COLO668 (cell line): ENCODE measurements around the gene PPP1R12B.
"Not testable (repeated sequence)": the region's sequence is repeated elsewhere in the genome, so short reads cannot be mapped to it uniquely, and the experiment has no call there.

Source experiments
- DNase-seq: peaks from one replicate; lab custom pipeline; 2025; ENCODE audit not compliant: unreplicated experiment; lab: John Stamatoyannopoulos, UW

The PPP1R12B gene

GRCh38 chr1:202578001-202578504, 229.6 kb downstream of the PPP1R12B start:
- DNase-seq = no peak

DNA sequence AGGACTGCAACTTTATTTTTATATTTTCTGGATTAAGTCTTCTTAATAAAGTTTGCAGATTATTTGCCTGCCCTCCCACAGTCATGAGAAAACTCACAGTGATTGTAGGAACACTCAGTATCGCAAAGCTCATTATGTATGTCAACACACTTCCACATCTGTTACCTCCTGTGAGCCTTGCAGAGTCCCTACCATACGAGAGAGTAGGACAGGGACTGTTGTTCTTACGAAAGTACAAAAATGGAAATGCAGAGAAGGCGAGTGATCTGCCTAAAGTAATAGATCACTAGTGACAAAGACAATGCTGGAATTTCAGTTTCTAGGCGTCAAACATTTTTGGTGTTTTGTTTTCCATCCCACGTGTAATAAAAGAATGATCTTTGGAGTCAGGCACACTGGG, 230.1 kb downstream of the PPP1R12B start:
- no peak for DNase-seq

GRCh38 chr1:202579806-202580205, 231.3 kb downstream of the PPP1R12B start:
- DNase-seq = no peak

GRCh38 chr1:202580619-202581018, 232.1 kb downstream of the PPP1R12B start:
- no peak for DNase-seq

DNA sequence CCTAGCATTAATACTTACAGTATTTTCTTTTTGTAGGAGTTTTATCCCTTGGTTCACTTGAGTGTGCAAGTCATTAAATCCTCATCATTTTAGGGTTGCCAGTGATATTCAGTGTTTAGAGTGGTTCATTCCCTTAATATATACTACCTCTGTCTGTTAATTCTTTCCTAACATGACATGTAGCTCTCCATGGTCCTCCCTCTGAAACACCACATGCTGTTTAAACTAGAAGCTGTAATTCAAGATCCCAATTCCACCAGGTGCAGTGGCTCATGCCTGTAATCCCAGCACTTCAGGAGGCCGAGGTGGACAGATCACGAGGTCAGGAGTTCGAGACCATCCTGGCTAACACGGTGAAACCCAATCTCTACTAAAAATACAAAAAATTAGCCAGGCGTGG, 233.9 kb downstream of the PPP1R12B start:
- DNase-seq = not testable (repeated sequence)

GRCh38 chr1:202584707-202585589, 236.4 kb downstream of the PPP1R12B start:
- DNase-seq = no peak

GRCh38 chr1:202585590-202585933, 237.1 kb downstream of the PPP1R12B start:
- DNase-seq = no peak

- peak; percentile 13 for DNase-seq
Measured at GRCh38 chr1:202586018-202586821, 237.7 kb downstream of the PPP1R12B start.

DNA sequence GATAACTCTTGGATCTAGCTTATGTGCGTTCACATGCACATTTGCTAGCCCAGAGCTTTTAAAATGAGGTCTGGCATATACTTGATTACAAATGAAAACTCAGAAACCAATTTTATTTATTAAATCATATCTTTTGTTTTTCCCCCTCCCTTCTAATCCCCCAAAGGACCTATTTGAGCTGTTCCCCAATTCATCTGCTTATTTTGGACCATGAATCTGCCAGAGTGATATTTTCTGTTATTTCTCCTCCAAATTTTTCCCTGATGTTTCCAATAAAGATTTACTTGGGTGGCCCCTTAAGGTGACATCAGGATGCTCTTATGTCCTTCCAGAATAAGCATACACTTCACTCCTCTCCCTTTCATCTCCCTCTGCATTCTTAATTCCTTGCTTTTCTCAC, 238.4 kb downstream of the PPP1R12B start:
- DNase-seq = no peak

GRCh38 chr1:202587859-202588485, 239.5 kb downstream of the PPP1R12B start:
- no peak for DNase-seq

GRCh38 chr1:202588503-202589189, 240.1 kb downstream of the PPP1R12B start:
- no peak for DNase-seq

- no peak for DNase-seq
Measured at GRCh38 chr1:202589190-202589930, 240.9 kb downstream of the PPP1R12B start.

GRCh38 chr1:202590126-202590525, 241.6 kb downstream of the PPP1R12B start:
- no peak for DNase-seq

- no peak for DNase-seq
Measured at GRCh38 chr1:202590975-202591411, 242.5 kb downstream of the PPP1R12B start.

DNA sequence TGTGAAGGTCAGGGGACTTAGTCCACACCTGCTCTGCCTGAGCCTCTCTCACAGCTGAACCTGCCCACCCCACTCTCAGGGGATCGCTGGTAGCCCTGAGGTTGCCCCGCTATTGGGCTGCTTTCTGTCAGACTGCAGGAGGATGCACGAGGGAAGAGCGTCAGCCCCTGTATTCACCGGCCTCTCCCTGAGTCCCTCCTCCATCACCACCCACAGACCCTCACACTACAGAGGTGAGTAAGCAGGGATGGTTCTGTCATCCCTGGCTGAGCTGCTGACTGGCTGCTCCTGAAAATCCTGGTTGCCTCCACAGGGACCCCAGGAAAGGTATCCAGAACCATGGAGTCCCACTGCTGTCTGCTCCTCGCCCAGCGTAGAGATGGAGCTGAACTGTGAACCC, 243.0 kb downstream of the PPP1R12B start:
- no peak for DNase-seq

- no peak for DNase-seq
Measured at GRCh38 chr1:202592146-202592545, 243.6 kb downstream of the PPP1R12B start.

DNA sequence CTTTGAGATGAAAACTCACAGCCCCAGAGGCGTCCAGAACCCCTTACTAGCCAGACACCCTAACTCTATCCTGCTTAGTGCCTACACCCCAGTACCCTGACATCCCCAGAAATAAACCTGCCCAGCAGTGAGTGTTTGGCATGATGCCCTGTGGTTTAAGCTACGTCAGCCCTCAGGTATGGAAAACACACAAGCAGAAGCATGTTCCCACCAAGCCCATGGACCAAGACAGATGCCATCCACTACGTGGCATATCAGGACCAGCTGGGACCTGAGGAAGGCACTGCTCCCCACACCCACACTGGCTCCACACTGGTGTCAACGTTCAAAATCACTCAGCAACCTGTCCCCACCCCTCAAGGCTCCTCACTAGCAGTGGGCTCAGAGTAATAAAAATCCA, 245.3 kb downstream of the PPP1R12B start:
- DNase-seq = no peak

GRCh38 chr1:202596638-202597037, 248.1 kb downstream of the PPP1R12B start:
- no peak for DNase-seq

DNA sequence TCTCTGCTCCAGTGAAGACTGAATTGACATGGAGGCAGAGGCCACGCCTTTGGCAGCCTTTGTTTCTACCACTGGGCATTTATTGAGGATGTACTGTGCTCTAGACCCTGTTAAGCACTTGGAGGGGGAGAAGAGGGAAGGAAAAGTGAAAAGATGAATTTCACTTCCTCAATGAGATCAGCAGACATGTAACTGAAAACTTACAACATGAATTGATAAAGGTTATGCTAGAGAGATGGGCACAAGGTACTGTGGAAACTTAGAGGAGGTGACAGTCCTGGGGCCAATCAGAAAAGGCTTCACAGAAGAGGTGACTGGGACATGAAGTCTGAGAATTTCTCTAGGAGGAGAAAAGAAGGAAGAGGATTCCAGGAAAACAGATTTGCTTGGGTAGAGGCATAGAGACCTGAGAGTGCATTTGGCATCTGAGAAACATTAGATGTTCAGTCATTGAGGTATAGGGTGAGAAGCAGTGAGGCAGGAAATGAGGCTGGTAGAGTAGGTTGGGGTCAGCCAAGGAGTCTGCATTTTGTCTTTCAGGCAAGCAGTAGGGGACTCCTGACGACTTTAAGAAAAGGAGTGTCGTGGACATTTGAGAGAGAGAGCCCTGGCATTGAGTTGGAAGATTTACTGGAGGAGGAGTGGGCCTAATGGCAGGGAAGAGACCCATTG, 248.7 kb downstream of the PPP1R12B start:
- no peak for DNase-seq
